Activated T-cell treated with anti-CD3 and anti-CD28 coated beads for 24 hours (primary cell): ENCODE results near the gene PANX2.
"Not testable (repeated sequence)": the region's sequence is repeated elsewhere in the genome, so short reads cannot be mapped to it uniquely, and the experiment has no call there.

Experiments
- DNase-seq: peaks from one replicate; pipeline ENCODE4 v3.0.0-alpha.2; 2020; ENCODE audit warnings: low read depth

Gene PANX2

DNA sequence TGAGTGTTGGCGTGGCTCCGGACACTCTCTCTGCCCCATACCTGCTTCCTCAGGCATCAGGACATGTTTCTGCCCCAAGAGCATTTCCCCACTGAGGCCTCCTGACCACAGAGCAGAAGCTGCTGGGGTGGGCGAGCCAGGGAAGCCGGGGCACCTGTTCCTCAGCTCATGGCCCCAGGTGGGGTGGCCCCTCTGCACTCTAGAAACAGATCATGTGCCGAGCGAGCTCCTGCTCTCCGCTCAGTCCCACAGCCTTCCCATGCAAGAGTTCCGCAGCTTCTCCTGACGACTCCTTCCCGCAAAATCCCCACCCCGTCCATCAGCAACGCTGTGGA lies 22.4 kb upstream of the PANX2 start:
- DNase-seq, result no peak

DNA sequence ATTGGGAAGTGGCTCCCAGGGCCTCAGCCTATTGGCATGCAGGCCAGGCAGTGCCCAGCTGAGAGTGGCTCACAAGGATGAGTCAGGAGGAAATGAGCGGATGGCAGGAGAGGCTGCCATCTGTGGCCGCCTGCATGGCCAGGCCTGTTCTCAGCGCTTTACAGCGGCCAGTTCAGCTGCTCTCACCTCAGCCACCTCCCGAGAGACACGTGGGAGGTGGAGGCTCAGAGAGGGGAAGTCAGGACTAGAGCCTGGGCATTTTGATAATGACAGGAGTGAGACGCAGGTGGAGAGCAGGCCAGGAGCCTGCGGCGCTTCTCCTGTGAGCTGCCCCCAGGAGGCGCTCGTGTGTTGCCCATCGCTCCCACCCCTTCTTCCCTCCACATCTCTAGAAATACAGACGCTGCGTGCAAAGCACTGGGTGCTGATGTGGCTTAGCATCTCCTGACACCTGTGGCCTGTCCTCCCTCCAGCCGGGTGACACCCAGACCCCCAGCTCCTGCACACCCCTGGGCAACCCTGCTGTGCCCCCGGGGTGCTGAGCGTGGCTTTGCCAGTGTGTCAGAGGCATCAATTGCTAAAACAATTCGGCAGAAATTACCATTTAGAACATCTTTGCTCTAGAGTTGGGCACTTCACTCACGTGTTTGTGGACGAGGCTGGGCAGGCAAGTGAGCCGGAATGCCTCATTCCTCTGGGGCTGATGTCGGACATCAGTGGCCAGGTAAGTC lies 21.4 kb upstream of the PANX2 start:
- DNase-seq, result peak; percentile 55

DNA sequence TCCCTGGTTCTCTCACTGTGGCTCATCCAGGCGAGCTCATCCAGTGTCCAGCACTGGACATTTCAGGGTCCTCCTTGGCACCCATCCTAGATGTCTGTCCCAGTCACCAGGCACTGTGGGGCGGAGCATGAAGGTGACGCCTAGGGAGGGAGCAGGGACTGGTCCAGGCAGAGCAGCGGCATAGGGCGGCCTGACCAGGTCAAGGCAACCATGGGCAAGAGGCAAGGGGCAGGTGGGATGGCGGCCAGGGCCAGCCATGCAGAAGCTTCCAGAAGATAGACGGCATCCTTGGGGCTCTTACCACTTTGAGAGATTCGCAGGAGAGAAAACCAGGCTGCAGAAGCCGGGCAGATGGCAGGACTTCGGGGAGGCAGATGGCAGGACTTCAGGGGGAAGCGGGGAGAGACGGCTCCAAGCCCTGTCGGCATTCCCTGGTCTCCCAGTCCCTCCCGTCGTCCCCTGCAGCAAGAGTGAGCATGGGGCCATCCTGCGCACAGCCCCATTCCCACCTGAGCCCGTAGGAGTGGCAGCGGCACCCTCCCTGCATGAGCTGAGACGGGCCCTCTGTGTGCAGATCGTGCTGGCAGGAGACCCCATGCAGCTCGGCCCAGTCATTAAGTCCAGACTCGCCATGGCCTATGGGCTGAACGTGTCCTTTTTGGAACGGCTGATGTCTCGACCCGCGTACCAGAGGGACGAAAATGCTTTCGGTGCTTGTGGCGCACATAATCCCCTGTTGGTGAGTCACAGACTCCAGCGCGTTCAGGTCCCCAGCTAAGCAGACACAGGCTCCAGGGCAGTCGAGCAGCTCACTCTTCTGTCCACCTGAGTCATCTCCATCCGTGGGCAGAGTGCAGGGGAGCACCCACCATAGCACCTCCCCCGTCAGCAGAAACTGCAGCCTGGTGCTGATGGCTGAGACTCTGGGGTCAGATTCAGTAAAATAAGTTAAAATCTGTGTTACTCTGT lies 20.1 kb upstream of the PANX2 start:
- no peak for DNase-seq

DNA sequence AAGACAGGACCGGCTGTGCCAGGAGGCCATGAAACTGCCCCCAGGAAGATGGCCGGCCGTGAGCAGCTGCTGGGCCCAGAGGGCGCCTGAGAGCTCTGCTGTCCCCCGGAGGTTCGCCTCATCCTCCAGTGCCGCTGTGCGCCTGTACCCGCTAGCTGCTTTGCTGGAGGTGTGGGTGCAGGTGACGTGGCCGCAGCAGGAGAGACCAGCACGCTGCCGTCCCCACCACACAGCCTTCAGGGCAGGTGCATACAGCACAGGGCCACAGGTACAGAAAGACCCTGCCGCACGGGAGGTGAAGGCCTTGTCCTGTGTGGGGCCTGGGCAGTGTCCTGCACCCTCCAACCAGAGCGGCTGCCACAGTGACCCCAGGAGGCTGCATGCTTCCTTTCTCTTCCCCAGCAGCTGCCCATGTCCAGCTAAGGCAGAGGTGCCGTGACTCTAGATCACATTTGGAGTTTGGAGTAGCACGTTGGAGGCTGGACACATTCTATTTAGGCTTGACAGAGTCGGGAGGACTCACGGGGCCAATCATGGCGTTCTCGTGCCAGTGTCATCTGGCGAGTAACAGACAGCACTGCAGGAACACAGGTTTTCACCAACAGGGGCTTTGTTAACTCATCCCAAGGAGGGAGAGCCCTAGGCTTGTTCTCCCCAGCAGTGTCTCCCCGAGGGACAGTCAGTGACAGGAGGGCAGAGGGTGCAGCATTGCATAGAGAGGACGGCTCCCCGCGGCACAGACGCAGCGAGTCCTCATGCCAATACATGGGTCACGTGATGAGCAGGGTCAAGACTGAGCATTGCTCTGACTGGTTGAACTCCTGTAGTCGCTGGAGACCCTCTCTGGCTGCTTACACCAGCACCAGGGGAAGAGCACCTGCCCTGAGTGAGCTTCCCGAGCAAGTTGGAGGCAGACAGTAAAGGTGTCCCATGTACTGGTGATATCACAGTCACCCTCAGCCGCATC lies 18.7 kb upstream of the PANX2 start:
- no peak for DNase-seq

DNA sequence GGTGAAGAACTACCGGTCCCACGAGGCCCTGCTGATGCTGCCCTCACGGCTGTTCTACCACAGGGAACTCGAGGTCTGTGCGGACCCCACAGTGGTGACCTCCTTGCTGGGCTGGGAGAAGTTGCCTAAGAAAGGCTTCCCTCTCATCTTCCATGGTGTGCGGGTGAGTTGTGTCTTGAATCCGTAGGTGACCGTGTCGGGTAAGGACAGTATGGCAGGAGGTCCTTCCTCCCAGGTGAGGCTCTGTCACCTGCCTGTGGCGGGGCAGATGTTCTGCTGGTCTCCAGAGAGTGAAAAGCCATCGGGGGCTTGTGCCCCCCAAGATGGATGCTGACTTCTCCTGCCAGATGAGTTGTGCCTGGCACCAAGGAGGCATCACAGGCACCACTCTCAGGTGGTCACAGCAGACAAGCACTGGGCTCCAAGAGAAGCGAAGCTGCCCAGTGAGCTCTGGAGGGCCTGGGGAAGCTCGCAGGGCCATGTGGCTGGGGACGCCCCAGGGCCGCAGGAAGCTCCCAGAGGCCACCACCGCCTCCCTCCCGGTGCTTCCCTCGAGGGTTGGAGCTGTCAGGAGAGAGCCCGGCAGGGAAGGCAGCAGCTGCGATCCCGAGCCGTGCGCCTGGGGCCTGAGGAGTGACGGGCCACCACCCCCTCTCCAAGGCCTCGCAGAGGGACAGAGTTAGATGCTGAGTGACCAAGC lies 17.3 kb upstream of the PANX2 start:
- no peak for DNase-seq

DNA sequence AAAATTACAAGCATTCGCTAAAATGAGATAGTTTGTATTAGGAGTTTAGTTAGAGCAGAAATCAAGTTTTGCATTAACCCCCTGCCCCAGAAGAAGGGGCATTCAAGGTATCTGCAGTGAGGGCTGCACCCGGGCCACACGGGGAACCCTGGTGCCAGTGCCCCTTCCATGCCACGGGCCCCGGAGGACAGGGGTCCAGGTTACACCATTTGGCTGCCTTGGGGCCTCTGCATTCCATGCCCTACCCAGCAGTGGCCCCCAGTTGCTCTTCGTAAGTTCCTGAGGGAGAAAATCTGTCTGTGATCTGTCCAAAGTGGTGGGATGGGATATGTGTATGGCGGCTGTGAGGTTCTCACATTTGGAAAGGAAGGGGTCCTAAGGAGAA lies 16.8 kb upstream of the PANX2 start:
- DNase-seq, result no peak

DNA sequence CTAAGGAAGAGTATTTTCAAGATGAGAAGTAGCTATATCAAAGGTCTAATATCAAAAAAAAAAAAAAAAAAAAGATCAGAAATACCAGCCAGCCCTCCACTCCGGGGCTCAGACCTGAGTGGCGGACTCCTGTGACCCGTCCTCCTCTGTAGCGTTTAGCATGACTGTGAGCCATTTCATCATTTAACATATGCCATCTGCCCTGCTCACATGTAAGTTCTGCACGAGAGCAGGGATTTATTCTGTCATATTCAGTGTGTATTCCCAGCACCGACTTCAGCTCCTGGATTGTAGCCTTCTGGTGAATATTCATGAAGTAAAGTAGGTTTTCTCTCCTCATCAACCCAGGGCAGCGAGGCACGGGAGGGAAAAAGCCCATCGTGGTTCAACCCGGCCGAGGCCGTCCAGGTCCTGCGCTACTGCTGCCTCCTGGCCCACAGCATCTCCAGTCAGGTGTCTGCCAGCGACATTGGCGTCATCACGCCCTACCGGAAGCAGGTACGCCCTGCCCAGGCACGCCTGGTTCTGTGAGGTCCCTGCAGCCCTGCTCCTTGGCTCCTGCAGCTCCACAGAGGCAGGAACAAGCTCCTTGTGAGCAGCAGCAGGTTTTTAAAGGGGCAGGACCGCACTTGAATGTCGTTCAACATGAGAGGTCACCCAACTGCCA lies 12.7 kb upstream of the PANX2 start:
- no peak for DNase-seq

DNA sequence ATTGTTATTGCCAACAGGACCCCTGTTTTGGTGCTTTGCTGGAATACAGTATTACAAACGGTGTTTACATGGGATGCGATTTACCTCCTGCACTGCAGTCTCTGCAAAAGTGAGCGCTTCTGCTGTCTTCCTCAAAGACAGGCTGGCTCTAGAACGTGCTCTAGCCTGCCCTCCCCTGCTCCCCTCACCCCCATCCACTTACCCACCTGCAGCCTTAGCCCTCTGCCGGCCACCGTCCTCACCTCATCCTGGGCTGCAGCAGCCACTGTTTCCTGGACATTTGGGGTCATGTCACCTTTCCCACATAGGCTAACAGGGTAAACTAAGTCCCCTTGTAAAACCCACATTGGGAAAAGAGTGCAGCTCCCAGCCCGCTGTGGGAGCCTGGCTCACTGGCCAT lies 9.6 kb upstream of the PANX2 start:
- DNase-seq, result no peak

DNA sequence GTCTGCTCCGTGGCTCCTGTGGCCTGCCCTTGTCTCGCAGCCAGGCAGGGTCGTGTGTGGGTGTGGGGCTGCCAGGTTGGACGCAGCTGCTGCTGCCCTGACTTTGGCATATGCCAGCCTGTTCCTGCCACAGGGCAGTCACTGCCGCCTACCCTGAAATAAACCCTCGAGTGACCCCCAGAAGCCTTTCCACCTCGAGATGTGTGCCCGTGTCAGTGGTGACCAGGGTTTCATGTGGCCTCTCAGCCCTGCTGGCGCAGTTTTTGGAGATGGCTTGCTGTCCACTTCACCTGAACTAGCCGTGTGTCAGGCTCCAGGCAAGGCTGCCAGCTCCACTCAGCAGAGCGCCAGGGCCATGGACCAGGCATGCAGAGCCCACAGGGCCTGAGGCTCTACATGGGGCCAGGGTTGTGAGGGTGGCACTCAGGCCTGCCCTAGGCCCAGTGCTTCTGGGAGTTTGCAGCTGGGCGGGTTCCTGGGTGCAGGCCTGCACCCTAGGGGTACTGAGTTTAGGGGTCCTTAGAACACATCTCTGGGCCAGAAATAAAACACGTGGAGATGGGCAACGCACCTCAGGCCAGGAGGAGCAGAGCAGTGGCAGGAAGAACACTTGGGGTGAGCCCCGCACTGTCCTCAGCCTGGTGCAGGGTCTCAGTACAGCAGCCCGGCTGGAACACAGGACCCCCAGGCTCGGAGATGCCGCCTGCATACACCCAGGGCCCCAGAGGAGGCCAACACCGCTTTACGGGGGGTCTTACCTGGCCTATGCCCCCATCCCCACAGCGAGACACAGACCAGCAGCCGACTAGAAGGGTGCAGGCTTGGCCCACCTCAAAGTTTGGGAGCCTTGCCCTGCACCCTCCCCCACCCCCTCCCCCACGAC lies 8.8 kb upstream of the PANX2 start:
- DNase-seq, result no peak

DNA sequence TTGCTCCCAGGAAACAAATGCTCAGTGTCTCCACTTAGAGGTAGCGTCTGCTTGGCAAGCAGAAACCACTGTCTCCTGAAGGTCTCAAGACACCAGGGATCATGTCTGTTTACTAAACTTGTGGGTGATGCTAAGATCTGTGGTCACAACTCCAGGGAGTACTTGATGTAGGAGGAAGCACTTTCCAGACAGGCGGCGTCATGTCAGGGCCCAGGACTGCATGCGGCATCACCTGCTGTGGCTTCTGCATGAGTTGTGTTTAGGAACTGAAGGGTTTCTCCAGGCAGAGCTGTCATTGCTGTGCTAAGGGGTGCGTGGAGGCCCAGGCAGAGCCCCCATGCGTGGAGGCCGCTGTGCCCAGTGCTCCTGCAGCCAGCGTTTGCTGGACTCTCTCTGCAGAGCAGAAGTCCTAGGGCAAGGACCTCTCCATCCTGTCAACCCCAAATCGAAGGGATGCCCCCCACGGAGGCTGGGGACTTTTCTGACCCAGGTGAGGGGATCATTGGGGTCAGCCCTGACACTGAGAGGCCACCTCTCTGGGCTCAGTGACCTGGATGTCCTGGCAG lies 8.1 kb upstream of the PANX2 start:
- no peak for DNase-seq

DNA sequence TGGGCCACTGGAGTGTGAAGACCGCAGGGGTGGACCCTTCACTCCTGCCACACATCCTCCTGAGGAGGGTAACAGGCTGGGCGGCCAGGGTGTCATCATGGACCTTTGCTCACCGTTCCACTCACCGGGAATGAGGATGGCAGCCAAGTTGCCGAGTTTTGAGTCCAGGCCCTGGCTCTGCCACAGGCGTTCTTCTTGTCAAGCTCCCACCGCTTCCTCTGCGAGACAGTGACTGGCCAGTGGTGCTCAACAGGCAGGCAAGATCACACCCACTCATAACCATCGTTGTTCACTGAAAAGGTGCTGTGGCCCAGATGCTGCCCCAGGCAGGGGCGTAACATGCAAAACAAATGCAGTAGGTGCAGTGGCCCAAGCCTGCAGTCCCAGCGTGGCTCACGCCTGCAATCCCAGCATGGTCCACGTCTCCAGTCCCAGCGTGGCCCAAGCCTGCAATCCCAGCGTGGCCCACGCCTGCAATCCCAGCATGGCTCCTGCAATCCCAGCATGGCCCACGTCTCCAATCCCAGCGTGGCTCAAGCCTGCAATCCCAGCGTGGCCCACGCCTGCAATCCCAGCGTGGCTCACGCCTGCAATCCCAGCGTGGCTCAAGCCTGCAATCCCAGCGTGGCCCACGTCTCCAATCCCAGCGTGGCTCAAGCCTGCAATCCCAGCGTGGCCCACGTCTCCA lies 5.0 kb upstream of the PANX2 start:
- no peak for DNase-seq

DNA sequence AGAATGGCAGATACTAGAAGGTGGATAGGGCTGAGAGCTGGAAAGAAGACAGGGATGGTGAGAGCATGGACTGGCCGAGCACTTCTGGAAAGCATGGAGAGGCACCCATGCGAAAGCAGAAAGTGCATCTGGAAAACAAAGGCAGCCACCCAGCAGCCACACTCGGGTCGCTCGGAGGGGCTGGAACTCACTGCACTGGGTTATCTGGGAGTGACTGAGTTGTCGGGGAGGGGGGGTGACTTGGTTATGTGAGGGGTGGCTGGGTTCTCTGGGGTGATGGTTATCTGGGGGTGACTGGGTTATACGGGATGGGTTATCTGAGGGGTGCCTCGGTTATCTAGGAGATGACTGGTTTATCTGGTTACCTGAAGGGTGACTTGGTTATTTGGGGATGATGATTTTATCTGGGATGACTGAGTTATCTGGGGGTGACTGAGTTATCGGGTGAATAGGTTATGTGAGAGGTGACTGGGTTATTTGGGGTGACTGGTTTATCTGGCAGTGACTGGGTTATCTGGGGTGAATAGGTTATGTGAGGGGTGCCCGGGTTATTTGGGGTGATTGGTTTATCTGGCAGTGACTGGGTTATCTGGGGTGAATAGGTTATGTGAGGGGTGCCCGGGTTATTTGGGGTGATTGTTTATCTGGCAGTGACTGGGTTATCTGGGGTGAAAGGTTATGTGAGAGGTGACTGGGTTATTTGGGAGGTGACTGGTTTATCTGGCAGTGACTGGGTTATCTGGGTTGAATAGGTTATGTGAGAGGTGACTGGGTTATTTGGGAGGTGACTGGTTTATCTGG lies 2.6 kb upstream of the PANX2 start:
- DNase-seq, result no peak

DNA sequence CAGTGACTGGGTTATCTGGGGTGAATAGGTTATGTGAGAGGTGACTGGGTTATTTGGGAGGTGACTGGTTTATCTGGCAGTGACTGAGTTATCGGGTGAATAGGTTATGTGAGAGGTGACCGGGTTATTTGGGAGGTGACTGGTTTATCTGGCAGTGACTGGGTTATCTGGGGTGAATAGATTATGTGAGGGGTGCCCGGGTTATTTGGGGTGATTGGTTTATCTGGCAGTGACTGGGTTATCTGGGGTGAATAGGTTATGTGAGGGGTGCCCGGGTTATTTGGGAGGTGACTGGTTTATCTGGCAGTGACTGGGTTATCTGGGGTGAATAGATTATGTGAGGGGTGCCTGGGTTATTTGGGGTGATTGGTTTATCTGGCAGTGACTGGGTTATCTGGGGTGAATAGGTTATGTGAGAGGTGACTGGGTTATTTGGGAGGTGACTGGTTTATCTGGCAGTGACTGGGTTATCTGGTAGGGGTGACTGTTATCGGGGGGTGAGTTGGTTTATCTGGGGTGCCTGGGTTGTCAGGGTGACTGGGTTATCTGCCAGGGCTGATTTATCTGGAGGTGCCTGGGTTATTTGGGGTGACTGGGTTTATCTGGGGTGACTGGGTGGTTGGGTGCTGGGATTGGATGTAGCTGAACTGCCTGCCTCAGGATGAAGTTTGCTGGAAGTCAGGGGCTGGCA lies 1.9 kb upstream of the PANX2 start:
- DNase-seq, result not testable (repeated sequence)

DNA sequence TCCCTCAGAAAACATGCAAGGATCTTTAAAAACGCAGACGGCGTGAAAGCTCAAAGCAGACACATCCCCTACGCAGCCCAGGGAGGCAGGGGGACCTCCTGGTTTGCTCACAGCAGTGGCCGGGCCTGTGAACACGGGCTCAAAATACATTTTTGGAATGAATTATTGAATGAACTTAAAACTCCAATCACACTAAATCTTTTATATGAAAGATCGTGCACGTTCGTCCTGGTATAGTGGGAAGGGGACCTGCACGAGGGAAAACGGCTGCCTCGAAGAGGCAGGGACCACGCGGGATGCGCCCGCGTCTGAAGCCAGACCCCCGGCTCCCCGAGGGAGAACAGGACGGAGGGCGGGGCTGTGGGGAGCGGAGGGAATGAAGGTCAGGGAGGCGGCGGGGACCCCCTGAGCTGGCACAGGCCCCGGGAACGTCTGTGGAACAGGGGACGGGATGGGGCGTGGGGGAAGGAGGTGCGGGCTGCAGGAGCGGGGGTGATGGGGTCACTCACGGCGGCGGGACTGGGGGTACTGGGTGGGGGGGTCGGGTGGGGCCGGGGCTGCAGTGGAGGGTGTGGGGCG lies 1.3 kb upstream of the PANX2 start:
- DNase-seq, result no peak

DNA sequence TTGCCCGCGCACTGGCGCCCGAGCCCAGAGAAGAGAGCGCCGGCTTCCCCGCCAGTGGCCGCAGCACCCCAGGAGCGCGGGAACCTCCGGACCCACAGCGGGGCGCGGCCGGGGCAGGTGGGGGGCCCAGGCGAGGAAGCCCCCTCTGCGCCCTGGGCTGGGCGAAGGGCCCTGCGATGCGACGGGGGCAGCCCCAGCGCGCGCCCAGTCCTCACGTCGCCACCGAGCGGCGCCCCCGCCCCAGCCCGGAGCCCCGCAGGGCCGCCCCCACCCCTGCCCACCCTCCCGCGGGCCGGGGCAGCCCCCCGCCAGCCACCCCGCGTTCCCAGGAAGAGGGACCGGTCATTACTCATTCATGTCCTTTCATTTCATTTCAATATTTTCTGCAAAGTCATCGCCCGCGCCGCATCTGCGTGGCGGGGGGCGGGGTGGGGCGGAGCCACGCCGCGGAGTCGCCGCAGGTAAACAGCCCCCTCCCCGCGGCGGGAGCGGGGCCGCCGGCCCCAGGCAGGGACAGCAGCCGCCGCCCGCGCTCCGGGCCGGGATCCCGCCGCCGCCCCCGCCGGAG lies 673 bp upstream of the PANX2 start:
- DNase-seq, result peak; percentile 55

DNA sequence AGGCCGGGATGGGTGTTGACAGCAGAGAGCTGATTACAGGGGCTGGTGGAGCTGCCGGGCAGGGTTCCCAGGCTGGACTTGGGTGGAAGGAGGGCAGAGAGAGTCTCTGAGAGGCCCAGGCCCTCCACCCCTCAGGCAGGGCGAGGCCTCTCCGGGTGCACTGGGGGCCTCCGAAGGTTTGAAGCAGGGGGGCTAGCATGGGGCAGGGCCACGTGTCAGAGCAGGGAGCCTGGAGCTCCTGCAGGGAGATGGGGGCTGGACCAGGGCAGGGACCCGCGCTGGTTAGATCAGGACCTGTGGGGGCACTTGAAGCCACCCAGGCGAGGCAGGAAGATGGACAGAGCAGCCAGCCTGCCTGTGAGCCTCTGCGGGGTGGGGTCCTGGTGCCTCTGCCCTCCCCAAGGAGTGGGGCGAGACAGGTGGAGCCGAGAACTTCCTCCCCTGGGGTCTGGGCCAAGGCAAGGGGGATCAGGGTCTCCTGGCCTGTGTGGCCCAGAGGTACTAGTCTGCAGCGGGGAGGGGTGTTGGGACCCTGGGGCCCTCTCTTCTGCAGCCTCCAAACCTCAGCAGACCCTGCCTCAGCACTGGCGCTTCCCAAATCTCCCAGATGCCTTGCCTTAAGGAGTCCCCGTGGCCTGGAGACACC lies 911 bp downstream of the PANX2 start:
- DNase-seq, result no peak
